Raji (cell line): ENCODE results near the gene ANKFN1.

Experiments used
- POLR2A ChIP-seq: IDR thresholded peaks from 2 replicates; pipeline ENCODE4 v1.6.1; 2011; ENCODE audit warnings: low read depth, low read length, control low read depth; ENCODE audit not compliant: insufficient read depth

ANKFN1 gene

DNA sequence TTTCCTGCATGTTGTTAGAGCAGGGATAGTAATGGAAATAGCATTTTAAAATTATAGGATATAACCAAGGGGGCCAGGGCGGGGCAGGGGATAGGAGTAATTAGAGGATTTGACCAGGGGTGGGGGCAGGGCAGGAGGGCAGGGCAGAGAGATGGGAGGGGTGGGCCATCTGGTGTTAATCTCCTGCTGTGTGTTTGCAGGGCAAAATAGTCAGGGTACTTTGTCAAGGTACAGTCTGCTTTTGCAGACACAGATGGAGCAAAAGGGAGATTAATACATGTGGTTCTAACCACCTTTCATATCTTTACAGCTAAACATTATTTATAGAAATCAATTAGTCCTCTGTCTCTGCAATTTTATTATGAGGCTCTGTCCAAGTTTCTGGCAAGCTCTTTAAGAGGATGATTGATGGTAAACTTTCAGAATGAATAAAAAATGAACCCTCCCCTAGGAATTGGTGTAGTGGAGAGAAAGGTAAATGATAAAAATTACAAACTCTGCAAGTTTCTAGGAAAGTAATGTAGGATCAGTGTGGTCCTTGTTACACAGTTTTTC is 6.6 kb downstream of the ANKFN1 start:
- no peak for TF ChIP-seq POLR2A

DNA sequence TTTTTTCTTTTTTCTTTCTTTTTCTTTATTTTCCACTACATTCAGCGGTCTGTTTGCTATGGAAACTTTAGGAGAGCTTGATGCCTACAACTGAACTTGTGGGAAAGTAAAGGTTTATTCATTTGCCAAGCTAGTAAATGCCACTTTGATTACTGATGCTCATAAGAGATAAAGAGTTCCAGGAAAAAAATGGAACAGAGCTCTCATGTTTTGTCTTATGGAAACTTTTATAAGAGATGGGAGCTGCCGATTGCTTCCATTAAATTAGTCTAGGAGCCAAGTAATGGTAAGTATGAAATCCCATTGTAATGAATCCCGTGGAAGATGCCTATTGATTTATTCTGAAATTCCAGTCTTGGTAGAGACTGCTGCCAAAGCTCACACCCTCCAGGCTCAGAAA is 7.1 kb downstream of the ANKFN1 start:
- TF ChIP-seq POLR2A: no peak

DNA sequence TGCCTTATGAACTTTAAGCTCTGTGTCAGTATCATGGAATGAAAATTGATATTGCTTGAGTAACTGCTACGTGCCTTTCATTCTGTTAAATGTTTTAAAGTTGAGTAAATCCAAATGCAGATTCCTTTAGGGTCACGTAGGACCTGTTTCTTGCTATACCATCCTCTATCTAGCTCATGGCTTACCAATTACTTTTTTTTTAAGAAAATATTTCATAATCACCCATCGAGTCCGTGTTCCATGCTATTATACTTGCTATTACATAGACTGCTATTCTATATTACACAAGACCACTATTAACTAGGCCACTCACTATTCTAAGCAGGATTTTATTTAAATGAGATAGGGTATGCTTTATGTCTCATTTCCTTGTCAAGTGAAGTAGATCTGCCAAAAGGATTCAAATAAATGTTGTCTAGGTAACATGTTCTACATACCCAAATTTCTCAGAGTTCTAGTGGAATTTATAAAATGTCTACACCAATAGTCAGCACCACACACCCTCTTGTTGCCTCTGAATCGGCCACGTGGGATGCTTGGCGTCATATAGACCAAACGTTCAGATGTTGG is 11.9 kb downstream of the ANKFN1 start:
- no peak for TF ChIP-seq POLR2A

DNA sequence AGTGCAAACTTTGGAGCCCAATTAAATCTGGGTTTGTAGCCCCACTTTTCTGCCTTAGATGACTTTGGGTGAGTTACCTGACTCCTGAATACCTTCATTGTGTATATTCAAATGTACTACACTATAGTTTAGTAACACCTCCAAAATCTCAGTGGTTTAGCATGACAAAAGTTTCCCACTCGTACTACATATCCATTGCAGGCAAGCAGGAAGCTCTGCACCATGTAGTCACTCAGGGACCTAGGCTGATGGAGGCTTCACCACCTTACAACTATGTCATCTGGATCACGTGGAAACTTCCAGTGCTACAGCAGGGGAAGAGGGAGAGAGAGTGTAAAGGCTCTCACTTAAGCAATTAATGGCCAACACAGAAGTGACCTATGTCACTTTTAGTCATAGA is 14.2 kb downstream of the ANKFN1 start:
- no peak for TF ChIP-seq POLR2A

DNA sequence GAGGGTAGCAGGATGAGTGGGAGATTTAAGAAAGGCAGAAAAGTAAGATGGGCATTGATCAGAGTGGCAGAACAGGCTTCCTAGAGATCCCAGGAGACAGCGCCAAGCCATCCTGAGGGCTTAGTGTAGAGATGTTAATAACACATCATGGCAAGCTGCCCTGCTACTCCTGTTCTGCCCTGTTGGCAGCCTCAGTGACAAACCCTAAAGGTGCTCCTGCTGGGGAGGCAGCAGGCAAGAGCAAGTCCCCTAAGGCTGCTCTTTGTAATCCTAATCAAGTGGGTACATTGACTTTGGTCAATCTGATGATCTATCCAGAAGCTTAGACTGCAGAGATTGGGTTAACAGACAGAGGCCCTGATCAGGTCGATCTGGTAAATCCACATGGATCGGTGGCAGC is 16.3 kb downstream of the ANKFN1 start:
- TF ChIP-seq POLR2A: no peak

DNA sequence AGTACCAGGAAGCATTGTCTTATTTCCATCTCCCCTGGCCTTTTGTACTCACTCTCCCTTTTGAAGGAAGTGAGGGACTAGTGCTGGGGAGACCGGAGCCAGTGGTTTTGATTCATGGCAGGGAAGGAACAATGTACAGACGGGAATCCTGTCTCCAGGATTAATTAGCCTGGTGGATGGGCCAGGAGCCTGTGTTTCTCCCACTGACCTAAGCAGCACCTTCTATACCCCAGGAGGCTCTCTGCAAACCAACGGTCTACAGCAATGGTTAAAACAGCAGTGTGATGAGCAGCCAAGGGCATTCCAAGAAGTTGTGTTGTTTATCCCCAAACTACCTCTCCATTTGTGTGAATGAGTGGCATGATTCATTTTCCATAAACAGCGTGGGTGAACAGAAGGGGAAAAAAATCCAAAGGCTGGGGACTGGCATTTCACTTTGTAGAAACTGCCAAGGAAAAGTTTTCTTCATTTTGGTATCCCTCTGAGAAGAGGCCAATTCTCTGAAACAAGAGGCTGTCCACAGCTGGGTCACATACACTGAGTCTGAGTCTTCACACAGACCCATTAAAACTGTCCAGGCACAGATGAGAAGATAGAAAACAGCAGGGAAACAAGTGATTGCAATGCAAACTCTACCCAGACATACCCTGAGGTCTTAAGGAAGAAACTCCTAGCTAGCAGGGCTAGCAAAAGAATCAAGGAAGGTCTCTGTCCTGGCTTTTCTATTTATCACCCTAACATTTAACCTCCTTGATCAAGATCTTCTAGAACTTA is 18.1 kb downstream of the ANKFN1 start:
- no peak for TF ChIP-seq POLR2A

DNA sequence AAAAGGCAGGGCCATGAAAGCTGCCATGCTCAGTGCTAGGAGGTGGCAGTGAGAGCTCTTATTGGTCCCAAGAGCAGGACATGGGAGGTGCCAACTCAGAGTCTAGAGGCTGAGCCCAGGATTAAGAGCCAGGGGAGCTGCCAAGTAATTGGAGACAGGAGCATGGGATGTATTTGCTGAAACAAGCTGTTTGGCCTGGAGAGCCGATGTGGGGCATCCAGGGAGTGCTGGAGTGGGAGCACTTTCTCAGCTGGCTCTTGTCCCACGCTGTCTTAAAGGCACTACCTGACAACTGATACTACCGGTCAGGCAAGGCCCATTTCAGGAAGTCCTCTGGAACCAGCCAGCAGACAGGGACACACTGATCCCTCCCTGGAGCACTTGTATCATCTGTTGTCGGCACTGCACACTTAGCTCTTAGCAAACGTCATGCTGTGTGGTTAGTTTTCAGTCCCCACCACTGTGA is 19.3 kb downstream of the ANKFN1 start:
- no peak for TF ChIP-seq POLR2A

DNA sequence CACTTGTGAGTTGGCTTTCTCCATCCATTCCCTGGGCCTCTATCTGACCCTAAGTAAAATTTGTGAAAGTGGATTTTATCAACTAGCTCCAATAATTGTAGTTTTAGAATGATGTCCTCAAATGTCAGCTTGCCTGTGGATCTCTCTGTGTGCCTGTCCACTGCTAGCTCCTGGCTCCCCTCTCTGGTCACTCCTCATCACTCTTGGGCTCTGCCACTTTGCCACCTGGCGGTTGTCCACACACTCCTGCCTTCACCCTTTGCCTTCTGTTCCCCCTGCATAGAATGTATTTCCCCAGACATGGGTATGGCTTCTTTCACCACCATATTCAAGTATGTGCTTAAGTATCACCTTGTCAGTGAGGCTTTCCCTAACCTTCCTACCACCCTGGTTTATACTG is 19.8 kb downstream of the ANKFN1 start:
- no peak for TF ChIP-seq POLR2A

DNA sequence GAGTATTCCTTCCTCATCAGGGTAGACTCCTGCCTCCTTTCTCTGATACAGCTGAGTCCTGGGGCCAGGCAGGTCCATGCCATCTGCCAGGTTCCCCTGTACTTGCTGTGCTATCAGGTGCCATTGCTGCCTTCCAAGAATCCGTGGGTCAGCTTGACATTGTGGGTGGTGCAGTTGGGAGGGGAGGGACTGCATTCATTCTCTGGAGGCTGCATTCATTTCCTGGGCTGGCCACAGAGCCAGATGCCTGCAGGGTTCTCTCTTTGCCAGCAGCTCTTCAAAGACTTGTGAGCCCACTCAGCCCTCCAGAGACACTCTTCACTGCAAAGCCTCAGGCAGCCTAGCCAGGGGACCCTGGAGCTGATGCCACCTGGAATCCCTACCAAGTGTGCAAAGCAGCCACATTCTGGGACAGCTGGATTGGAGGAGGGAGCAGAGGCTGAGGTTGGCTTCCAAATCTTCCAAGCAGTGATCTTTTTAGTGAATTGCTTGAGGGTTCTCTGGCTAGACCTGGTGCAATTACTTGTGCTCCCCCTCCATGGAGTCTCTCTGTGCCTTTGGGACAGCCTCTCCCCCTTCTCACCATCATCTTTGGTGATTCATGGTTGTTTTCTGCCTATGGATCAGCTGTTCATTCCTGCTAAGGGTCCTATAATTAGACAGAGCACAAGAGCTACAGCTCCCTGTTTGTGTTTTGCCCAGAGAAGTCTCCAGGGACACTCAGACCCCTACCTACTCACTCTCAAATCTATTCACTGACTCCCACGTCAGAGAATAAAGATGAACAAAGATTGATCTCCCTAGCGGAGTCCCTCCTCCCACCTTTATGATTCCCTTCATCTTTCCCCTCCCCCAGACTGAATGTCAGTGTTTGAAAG is 20.9 kb downstream of the ANKFN1 start:
- no peak for TF ChIP-seq POLR2A

DNA sequence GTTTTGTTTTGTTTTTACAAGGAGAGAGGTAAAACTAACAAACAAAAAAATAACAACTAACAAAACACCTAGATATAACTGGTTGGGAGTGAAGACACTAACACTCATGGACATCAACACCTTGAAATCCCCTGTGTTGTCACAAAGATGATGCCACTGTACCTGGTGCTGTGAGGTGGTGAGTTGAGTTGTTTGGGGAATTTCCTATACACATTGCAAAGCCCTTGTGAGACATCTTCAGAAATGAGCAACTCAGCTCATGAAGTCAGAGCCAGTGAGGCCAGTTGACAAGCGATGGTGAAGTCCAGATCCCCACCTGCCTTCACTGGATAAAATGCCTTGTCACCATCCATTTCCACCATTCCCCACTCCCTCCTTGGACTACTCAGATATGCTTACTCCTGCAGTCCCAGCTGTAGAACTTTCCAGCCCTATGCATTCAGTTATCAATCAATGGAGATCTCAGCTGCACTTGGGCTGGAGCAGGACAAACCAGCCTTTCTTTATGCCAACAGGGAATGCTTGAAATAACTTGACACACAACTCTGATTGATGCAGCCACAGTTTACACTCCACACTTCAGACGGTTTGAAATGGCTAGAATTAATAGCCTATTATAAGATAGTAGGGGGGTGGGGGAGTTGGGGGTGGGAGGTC is 22.2 kb downstream of the ANKFN1 start:
- no peak for TF ChIP-seq POLR2A

DNA sequence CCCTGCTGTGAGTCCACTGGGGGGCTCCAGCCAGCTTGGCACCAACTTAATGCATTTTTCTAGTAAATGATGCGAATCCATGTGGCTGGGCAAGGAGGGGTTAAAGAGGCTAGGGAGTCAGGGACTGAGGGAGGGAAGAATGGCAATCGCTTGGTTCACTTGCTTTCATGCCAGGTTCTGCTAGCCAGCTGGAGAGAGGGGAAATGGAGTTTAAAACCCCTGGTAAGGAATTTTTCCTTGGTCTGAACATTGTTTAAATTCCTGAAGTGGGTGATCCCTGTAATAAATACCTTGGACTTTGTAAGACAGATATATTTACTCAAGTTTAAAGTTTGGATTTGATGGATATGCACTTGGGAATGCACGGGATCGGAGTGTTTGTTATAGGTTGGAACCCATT is 22.8 kb downstream of the ANKFN1 start:
- no peak for TF ChIP-seq POLR2A

DNA sequence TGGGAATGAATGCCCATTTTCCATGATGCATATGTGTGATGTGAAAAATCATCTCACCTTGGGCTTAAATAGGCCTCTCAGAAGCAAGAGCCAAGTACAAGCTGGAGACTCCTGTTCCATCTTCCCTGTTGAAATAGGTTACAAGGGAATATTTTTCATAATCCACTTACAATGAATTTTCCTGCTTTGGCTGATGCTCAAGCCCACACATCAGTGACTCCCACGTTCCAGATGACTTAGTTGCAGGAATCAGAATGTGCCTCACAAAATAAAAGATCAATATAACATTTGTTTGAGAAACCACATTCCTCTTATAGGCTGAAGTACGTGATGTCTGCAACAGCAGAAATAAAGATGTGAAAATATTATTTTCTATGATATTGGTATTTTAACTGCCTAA is 24.1 kb downstream of the ANKFN1 start:
- no peak for TF ChIP-seq POLR2A

DNA sequence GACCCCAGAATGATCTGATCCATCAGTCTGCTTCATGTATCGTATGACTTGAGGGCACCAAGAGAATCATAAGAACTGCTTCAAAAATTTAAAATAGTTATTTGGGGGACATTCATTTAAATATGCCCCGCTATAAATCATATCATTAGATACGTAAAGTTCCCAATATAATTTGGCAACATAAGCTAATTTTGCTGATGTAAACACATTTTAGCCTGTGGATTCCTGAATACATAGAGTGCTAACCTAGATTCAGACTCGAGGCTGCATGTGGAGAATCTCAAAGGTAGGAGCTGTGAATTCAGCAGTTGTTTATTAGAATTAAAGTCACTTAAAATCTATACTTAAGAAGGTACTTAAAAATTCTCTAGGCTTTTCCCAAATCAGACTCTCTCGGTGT is 24.9 kb downstream of the ANKFN1 start:
- no peak for TF ChIP-seq POLR2A

DNA sequence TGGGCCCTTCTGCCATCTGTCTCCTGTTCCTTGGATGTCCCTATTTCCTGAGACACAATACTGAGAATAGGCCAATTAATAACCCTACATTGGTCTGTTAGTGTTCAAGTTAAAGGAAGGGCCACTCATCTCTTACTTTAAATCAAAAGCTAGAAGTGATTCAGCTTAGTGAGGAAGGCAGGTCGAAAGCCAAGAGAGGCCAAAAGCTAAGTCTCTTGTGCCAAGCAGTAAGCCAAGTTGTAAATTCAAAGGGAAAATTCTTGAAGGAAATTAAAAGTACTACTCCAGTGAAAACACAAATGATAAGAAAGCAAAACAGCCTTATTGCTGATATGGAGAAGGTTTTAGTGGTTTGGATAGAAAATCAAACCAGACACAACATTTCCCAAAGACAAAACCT is 28.8 kb downstream of the ANKFN1 start:
- no peak for TF ChIP-seq POLR2A

DNA sequence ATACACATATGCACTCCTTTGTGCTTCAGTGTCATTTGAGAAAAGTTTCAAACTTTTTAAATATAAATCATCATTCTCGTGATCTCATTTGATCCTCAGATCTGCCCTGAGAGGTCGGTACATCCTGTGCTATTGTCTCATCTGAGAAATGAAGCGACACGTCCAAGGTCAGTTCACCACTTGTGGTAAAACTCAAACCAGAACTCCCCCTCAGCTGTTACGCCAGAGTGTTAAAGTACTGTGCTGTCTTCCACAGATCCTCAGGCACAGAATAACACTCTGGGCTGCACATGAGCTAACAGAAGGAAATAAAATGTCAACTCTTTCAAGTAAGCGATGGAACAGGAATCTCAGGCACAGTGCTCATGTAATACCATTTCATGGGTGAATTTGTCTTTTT is 31.4 kb downstream of the ANKFN1 start:
- TF ChIP-seq POLR2A: no peak
